ENCODE results near the gene RSPO1. TPM values are rescaled to one million over a fixed set of nuclear protein-coding genes. Genes with fewer than 3 reads are reported as not detected.

The RSPO1 gene
- total RNA-seq, 1 donor from 2014 or later: 4.3 TPM

GRCh38 chr1:37575692-37576091 lies 59.0 kb downstream of the RSPO1 start:
- Histone ChIP-seq H3K36me3 (peaks cover 100% of the 10 kb centered on the region), H3K27me3 (ENCODE audit: low read depth) (no peaks in the 10 kb centered on the region), H3K27ac (no peak overlapping the region), H3K9me3 (no peaks in the 10 kb centered on the region), H3K4me1 (no peaks in the 10 kb centered on the region), H3K4me3 (no peak overlapping the region)
- intact Hi-C loops (cut with DNase I): no loop called here
- no peak for TF ChIP-seq CTCF (IDR thresholded peaks at IDR 0.05)
- DNase-seq (no peak), ATAC-seq (peak in 1 of 2 donors; percentile 59)

- no peaks in the 10 kb centered on the region for H3K27me3 ChIP-seq (ENCODE audit: low read depth)
- no peak overlapping the region for H3K27ac ChIP-seq
- no peaks in the 10 kb centered on the region for H3K9me3 ChIP-seq
- no peak for DNase-seq
- no peak for TF ChIP-seq CTCF (IDR thresholded peaks at IDR 0.05)
- no peak for ATAC-seq
- no peak overlapping the region for H3K4me3 ChIP-seq
- intact Hi-C loops (cut with DNase I): no loop called here
- H3K4me1 ChIP-seq: no peaks in the 10 kb centered on the region
- peaks cover 100% of the 10 kb centered on the region for H3K36me3 ChIP-seq
Observed at GRCh38 chr1:37574834-37575480, 59.7 kb downstream of the RSPO1 start.

DNA sequence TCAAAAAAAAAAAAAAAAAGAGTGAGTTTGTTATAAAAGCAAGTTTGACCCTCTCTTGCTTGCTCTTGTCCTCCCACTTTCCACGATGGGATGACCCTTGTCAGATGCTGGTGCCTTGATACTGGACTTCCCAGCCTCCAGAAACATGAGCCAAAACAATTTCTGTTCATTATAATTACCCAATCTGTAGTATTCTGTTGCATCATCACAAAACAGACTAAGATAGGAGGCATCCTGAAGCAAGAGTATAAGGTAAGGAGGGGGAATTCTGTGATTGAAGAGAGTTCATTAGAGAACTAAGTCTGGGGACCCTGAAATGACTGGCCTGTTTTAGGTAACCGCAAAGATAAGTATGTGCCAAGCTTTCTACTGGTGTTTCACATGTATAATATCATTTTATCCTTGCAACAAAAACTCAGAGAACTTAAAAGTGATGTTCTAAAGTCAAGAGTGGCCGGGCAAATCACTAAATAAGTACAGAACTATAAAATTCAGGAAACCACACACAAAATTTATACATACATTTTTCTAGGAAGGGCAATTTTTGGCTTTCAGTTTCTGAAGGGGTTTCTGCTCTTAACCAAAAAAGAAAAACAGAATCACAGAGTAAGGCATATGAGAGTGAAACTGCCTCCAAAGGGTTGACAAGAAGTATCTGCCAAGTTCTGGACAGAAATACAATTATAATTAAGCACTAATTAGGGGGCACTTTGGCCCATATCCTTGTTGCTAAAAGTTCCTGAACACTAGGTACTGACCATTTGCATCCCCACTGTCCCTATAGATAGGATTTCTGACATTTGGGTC lies 64.0 kb downstream of the RSPO1 start:
- Histone ChIP-seq H3K4me1 (no peaks in the 10 kb centered on the region), H3K4me3 (no peak overlapping the region), H3K27ac (no peak overlapping the region), H3K36me3 (peaks cover 100% of the 10 kb centered on the region), H3K27me3 (ENCODE audit: low read depth) (no peaks in the 10 kb centered on the region), H3K9me3 (no peaks in the 10 kb centered on the region)
- TF ChIP-seq CTCF (IDR thresholded peaks at IDR 0.05): no peak
- ATAC-seq (no peak), DNase-seq (no peak)
- intact Hi-C loops (cut with DNase I): no loop called here

GRCh38 chr1:37567023-37567422 lies 67.7 kb downstream of the RSPO1 start:
- Histone ChIP-seq H3K4me1 (no peaks in the 10 kb centered on the region), H3K27me3 (ENCODE audit: low read depth) (no peaks in the 10 kb centered on the region), H3K4me3 (no peak overlapping the region), H3K9me3 (no peaks in the 10 kb centered on the region), H3K27ac (no peak overlapping the region), H3K36me3 (peaks cover 96% of the 10 kb centered on the region)
- intact Hi-C loops (cut with DNase I): no loop called here
- no peak for DNase-seq
- ATAC-seq: no peak
- no peak for TF ChIP-seq CTCF (IDR thresholded peaks at IDR 0.05)

- no peak overlapping the region for H3K4me3 ChIP-seq
- ATAC-seq: no peak
- H3K27me3 ChIP-seq (ENCODE audit: low read depth): no peaks in the 10 kb centered on the region
- H3K27ac ChIP-seq: no peak overlapping the region
- no peaks in the 10 kb centered on the region for H3K4me1 ChIP-seq
- DNase-seq: no peak
- H3K9me3 ChIP-seq: no peaks in the 10 kb centered on the region
- H3K36me3 ChIP-seq: peaks cover 79% of the 10 kb centered on the region
- TF ChIP-seq CTCF (IDR thresholded peaks at IDR 0.05): no peak
- intact Hi-C loops (cut with DNase I): no loop called here
Observed at GRCh38 chr1:37564892-37565291, 69.8 kb downstream of the RSPO1 start.

All from lower lobe of right lung (tissue), 2 donors.